Stimulated activated CD4-positive, alpha-beta T cell treated with anti-CD3 and anti-CD28 coated beads, Interleukin-1b, Interleukin-23, amount 100 ng/mL, for 1 hour (primary cell): ENCODE measurements around the gene ARL5C.
"Not testable (repeated sequence)": the region's sequence is repeated elsewhere in the genome, so short reads cannot be mapped to it uniquely, and the experiment has no call there.

ENCODE experiments used
- DNase-seq, 2 donors: peaks; one replicate each; pipeline ENCODE4 v3.0.0-alpha.2; 2020; ENCODE audit warnings: low read depth in 2 of 2

ARL5C gene

DNA sequence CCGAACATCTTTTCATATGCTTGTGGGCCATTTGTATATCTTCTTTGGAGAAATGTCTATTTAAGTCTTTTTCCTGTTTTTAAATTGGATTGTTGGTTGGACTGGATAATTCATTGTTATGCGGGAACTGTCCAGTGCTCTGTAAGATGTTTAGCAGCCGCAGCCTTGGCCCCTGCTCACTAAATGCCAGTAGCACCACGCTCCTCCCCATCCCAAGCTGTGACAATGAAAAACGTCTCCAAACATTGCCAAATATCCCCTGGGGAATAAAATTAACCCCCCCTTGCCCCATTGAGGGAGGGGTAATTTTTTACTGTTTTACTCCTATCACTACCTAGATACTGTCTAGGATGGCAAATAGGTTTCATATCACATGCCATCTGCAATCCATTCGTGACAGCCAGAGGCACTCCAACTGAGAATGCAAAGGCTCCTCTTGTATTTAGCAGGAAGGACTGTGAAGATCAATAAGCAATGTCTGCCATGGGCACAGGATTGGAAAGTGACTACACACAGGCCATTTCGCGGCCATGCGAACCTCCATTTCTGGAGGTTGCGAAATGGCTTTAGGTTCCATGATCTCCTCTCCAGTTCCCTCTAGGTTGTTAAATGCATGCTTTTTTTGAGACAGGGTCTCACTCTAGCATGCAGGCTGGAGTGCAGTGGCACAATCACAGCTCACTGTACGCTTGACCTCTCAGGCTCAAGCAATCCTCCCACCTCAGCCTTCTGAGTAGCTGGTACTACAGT is 23.9 kb downstream of the ARL5C start:
- DNase-seq: no peak

DNA sequence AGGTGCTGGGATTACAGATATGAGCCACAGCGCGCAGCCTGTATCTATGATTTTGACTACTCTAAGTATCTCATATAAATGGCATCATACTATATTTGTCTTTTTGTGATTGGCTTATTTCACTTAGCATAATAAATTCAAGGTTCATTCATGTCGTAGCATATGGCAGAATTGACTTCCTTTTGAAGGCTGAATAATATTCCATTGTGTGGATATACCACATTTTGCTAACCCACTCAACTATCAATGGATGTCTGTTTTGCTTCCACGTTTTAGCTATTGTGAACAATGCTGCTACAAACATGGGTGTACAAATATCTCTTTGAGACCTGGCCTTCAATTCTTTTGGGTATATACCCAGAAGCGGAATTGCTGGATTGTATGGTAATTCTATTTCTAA is 24.7 kb downstream of the ARL5C start:
- no peak for DNase-seq

DNA sequence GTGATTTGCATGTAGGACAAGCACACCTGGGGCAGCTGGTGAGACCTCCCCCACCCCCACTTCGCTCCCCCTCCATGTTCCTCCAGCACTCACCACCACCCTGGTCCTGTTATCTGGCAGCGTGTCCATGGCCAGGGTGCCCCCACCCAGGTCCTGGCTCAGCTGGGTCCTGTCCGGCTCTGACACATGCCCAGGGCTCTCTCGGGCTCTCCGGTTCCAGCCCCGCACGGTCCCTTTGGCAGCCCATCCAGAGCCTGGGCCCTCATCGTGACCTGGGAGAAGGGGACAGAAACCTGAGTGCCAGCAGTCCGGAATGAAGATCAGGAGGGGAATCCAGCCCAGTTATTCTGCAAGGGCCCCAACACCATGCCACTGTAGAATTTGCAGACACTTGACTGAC is 26.4 kb downstream of the ARL5C start:
- no peak for DNase-seq

DNA sequence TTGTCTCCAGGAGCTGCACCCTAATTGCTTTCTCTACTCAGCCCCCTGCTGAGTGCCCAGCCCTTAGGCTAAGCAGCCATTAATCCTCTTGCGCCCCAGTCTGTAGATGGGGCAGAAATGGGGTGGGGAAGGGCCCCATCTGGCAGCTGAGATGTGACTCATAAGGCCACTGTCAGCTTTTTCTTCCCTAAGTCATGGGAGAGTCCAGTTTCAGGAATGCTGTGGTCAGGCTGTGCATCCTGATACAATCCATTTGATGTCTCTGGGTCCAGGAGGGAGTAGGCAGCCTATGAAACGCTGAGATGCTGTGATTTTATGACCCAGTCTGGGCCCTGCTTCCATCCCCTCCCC is 26.8 kb downstream of the ARL5C start:
- DNase-seq: no peak

DNA sequence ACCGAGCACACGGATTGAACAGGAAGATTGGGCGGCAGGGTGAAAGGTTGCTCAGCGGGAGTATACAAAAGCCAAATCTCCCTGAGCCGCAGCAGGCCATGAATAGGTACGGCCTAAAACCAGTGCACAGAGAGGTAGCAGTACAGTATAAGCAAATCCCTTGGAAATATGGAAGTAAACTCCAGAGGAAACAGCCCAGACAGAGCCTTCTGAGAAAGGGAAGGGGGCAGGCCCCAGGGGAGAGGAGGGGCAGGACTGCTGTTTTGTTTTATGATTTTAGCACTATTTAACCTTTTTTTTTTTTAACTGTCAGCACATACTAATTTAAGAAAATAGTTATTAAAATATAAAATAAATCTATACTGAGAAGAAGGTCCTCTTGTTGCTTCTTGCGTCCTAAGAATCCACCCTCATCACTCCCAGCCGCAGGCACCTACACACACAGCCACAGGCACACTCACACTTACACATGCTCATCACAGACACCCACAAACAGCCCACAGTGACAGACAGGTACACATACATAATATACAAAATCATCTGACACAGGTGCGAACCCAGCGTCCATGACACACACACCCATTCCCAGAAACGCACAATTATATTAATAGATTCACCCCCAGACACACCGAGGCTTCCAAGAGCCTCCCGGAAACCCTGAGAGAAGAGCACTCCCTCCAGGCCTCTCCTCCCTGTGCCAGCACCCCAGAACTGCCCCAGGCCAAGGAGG is 27.4 kb downstream of the ARL5C start:
- no peak for DNase-seq

DNA sequence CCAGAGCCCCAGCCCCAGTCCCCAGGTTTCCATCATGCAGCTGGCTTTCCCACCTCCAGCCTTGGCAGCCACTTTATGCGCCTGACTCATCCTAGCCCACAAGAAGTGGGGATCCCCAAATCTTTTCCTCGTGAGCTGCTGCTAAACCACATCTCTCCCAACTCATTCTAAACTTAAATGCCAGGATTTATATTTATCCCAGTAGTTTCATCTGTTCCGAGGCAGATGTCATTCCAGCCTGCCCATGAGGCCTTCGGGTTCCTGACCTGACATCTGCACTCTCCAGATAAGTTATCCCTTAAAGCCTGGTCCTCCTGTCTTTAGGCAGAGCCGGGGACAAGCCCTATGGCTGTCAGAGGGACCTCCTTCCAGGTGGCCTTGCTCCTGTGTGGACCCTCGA is 31.1 kb downstream of the ARL5C start:
- DNase-seq: no peak

DNA sequence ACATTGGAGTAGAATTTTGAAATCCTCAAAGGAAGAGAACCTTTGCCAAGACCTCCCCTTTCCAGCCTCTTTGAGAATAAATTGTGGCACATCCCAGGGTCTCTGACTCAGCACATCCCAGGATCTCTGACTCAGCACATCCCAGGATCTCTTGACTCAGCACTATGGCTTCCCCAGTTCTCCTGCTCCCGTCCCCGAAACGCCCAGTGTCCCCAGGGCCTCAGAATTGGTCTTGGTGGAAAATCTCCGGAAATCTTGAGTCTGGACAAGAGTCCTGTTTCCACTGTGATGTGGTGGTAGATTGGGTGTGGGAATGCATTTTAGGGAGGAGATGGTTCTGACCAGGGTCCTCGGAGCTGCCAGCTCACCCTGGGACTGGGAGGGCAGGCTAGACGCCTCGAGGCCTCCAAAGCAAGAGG is 33.8 kb downstream of the ARL5C start:
- DNase-seq: no peak

DNA sequence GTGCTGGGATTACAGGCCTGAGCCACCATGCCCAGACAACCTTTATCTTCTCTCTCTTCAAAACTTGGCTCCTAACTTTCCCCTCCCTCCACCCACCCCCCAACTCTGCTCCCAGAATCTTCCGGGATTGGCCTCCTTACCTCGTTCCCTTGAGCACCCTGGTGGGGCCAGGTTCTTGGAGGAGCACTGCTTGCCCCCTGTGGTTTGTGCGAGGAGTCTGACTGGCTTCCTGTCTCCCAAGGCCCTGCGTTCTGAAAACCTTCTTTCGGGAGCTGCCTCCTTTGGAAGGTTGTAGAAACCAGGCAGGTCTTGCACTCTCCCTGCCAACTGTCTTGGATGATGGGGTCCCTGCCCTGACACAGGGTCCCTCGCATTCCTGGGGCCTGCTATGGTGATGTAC is 34.3 kb downstream of the ARL5C start:
- DNase-seq: no peak

DNA sequence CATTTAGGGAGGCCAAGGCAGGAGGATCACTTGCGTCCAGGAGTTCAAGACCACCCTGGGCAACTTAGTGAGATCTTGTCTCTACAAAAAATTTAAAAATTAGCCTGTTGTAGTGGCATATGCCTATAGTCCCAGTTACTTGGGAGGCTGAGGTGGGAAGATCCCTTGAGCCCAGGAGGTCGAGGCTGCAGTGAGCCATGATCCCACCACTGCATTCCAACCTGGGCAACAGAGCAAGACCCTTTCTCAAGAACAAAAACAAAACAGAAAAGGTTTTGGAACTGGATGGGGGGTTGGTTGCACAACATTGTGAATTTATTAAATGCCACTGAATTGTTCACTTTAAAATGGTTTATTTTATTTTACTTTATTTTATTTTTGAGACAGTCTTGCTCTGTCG is 35.8 kb downstream of the ARL5C start:
- no peak for DNase-seq

DNA sequence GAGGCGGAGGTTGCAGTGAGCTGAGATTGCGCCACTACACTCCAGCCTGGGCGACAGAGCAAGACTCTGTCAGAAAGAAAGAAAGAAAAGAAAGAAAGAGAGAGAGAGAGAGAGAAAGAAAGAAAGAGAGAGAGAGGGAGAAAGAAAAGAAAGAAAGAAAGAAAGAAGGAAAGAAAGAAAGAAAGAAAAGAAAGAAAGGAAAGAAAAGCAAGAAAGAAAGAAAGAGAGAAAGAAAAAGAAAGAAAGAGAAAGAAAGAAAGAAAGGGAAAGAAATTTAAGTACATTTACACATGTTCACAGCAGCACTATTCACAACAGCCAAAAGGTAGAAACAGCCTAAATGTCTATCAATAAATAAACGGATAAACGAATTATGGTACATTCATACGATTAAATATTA is 36.4 kb downstream of the ARL5C start:
- not testable (repeated sequence) for DNase-seq

DNA sequence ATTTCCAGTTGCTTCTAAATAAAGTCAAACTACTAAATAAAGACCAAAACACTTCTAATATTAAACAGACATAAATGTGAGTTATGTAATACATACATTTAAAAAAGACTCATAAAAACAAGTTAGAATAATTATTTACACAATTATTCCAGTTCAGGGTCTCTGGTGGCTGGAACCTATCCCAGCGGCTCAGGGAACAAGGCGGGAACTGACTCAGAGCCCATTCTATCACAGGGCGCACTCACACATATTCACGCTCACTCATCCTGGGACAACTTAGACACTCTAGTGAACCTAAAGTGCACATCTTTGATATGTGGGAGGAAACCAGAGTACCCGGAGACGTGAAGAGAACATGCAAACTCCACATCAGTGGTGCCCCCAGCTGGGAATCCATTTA is 39.5 kb downstream of the ARL5C start:
- DNase-seq: no peak

DNA sequence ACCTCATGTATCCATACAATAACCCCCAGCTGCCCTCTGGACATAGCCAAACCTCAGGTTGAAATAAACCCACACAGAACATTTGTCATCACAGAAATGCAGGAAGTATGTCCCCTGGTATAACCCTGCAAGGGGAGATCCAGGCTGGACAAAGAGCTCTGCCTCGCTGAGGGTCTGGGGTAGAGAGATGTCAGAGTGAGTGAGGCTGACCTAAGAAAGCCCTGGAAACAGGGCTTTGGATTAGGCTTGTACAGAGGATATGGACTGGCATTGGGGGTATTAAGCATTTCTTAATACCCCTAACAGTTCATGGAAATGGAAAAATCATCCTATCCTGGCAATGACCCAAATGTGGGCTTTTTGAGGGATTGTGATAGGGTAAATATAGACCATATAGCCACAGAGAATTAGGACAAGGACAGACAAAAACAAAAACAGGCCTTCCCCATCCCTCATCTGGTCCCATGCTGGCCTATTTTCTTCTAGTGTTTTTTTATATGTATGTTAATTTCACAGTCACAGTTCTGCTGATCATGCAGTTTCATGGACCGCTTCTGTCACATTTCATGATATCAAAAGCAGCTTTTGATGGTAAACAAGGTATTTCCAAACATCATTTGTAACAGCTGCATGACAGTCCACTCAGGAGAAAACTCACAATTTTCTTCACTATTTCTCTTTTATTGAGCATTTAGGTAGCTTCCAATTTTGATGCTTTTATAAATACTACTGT is 40.7 kb downstream of the ARL5C start:
- no peak for DNase-seq

DNA sequence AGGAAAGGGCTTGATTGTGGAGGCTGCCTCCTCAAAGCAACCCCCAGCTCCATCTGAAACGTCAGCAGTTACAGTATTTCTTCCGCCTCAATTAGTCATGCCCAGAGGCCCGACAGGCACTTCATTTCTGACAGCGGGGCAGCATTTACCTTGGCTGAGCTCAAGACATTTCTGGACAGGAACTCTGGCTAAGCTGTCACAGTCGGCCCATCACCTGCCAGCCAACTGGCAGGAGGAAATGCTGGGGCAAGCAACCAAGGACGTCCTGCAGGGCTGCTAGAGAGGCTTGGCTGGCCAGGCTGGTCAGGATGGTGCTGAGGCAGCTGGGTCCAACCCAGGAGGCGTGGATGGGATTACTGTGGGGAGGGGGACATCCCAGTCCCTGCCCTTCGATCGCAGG is 42.3 kb downstream of the ARL5C start:
- DNase-seq: no peak

DNA sequence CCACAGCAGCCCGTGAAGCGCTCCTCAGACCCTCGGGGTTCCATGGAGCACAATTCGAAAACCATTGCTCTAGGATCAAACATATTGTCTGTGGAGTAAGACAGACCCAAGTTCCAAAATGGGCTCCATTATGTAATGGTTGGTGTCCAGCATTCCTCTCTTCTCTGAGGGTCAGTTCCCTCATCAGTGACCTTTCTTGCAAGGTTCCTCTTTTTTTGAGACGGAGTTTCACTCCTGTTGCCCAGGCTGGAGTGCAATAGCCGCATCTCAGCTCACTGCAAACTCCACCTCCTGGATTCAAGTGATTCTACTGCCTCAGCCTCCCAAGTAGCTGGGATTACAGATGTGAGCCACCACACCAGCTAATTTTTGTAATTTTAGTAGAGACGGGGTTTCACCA is 43.0 kb downstream of the ARL5C start:
- no peak for DNase-seq

DNA sequence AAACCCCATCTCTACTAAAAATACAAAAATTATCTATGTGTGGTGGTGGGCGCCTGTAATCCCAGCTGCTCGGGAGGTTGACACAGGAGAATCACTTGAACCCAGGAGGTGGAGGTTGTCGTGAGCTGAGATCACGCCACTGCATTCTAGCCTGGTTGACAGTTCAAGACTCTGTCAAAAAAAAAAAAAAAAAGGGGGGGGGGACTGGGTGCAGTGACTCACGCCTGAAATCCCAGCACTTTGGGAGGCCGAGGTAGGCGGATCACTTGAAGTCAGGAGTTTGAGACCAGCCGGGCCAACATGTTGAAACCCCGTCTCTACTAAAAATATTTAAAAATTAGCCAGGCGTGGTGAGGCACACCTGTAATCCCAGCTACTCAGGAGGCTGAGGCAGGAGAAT is 44.0 kb downstream of the ARL5C start:
- not testable (repeated sequence) for DNase-seq

DNA sequence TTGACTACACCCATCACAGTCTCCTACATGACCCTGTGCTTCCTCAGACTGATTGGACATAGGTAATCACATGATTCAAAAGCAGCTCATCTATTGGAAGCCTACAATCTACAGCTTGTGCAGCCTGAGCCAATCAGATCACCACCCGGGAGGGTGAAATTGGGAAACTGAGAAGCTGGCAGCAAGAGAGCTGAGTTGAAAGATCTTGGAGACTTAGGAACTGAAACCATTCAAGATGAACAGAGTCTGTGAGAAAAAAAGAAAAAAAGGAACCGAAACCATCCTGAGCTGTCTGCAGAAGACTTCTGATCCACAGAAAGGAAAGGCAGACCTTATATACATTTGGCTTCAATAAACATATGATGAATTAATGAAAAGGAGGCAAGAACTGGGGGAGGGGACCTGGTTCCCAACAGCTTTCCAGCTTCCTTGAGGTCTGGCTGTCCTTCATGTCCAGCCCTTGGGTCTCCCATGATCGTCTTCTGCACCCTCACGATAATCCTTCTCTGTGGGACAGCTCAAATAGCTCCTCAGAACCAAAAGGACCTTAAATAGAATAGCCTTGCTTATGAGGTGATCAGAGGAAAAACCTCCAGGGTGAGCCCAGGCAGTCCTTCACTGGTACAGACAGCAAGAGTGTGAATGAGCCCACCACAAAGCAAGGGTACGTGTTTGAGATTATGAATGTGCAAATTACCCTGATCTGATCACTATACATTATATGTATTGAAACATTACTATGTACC is 47.1 kb downstream of the ARL5C start:
- DNase-seq: no peak

DNA sequence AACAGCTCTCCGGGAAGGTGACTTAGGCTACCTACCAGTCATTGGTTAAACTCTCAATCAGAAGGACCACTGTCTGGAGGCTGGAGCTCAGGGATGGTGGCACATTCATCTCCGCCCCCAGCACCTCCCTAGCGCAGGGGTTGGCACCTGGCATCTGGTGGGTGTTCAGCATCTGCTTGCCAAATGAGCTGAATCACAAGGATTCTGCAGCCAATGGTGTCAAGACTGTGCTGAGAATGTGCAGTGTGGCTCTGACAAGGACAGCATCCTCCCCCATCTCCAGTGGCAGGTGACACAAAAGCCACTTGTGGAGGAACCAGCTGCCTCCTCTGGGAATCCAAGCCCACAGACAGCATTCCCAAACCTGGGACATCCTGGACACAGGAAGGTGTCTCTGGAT is 49.7 kb downstream of the ARL5C start:
- no peak for DNase-seq

DNA sequence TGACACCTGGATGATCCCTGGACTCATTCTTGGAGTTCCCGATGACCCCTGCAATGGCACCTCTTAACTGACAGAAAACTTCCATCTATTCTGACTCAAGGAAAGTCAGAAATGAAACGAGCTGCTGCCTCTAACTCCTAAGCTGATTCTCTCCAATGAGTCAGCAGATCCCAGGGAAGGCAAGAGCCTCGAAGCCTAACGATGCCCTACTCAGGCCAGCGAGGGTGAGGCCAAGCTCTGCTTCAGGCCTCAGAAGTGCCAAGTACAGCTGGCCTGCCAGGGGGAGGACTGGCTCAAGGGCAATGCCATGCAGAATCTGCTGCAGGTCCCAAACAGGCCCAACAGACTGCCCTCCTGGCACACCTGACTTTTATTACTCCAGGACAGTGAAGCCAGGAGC is 50.8 kb downstream of the ARL5C start:
- DNase-seq: no peak

DNA sequence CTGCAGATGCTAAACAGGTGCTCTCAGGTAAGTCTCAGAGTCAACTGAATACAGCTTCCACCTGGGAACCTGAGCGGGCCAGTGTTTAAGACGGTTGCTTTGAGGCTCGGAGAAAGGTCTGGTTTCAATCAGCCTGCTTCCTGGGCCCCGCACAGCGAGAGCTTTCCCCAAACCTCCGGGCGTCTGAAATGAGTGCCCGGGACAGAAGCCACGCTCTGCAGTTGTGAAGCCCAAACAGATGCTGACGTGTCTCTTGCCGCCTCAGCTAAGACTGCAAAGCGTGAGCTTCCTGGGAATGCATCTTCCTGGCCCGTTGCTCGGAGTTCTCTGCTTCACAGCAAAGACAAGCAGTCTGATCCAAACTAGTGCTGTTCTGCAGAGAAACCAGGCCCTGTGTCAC is 51.2 kb downstream of the ARL5C start:
- DNase-seq: no peak

DNA sequence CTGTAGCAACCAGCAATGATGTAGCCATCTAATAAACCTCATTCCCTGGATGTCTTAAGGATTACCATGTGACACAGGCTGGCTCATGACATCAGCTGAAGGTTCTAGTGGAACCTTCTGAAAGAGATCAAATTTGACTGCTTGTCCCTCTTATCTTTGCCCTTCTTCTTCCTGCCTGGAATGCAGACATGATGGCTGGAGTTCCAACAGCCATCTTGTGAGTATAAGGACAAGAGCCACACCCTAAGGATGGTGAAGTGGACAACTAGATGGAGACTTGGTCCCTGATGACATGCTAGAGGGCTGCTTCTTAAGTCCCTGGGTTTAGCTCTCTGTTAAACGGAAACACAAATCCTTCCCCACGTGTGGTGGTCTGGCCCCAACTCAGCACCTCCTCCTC is 52.1 kb downstream of the ARL5C start:
- no peak for DNase-seq

DNA sequence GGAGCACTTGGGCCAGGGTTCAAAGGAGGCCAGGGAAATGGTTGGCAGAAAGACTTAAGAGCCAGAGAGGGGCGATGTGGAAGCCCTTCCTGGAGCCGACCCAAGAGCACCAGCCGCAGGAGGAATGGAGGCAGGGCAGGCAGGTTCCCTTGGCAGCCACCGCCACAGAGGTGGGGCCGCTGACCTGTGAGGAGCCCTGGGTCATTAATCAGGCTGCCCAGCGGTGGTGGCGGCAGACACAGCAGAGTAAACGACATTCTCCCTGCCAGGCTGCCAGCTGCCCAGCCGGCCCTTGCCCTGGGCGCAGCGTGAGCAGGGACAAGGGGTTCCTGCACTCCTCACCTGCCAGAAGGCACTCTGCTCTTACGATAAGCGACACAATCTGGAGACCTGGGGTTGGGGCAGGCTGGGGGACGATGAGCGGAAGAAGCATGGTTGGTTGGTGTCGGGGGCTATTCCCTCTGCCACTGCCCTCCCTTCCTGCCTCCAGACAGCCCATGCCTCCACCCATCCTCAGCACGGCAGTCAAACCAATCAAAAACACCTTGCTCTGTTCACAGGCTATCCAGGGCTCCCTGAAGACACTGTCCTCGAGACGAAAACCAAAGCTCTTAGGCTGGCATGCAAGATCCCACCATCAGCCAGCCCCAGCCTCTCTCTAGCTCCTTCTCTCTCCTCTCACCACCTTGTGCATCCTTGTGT is 55.4 kb downstream of the ARL5C start:
- no peak for DNase-seq
